Left ventricle myocardium inferior (tissue), 1 donor: ENCODE measurements around the gene SPAG4. TPM values are rescaled to one million over a fixed set of nuclear protein-coding genes. Genes with fewer than 3 reads are reported as not detected.

ENCODE experiments used
- DNase-seq: peaks from one replicate; pipeline ENCODE4 v3.0.0-alpha.2; 2020
- H3K27ac ChIP-seq: fragments of 200-600 bp; replicated peaks from 2 replicates; pipeline ENCODE4 v1.8.0; 2021
- H3K27me3 ChIP-seq: fragments of 200-600 bp; 2 replicates; pipeline ENCODE4 v1.8.0; 2021; ENCODE audit warnings: low read depth
- H3K36me3 ChIP-seq: fragments of 200-600 bp; 2 replicates; pipeline ENCODE4 v1.8.0; 2021
- H3K4me1 ChIP-seq: fragments of 200-600 bp; 2 replicates; pipeline ENCODE4 v1.8.0; 2021
- H3K4me3 ChIP-seq: fragments of 200-600 bp; 2 replicates; pipeline ENCODE4 v1.8.0; 2021; ENCODE audit warnings: mild to moderate bottlenecking, moderate library complexity
- H3K9me3 ChIP-seq: fragments of 200-600 bp; replicated peaks from 2 replicates; pipeline ENCODE4 v1.8.0; 2021
- CTCF ChIP-seq: fragments of 200-600 bp; IDR thresholded peaks from 2 replicates; pipeline ENCODE4 v1.8.0; 2021; ENCODE audit warnings: antibody characterized with exemption, mild to moderate bottlenecking, borderline replicate concordance
- intact Hi-C: fragments of 100-400 bp; cut with micrococcal nuclease; formaldehyde crosslinking; loops from one replicate; pipeline ENCODE4 v1.11.0; 2022
- total RNA-seq: library from RNA; stranded (reverse); fragmentation: NEBNext Ultra II Directional; extraction: Animal tissue kit (Norgen Biotek cat#: 25700); gene quantifications from one replicate; pipeline ENCODE4 v1.2.1, GENCODE V29; 2021
- donor health status: DM: no; HTN: yes; CAD: no; lungs with severe emphysema.

The SPAG4 gene
- total RNA-seq, 1 donor from 2014 or later: 2.3 TPM

- Histone ChIP-seq H3K27ac (no peak overlapping the region), H3K4me3 (no peak overlapping the region), H3K9me3 (no peaks in the 10 kb centered on the region), H3K36me3 (peaks cover 78% of the 10 kb centered on the region), H3K4me1 (no peaks in the 10 kb centered on the region), H3K27me3 (no peaks in the 10 kb centered on the region)
- TF ChIP-seq CTCF: no peak
- DNase-seq: no peak
- intact Hi-C loops: no loop called here
These were observed 11.5 kb downstream of the SPAG4 start for GRCh38 chr20:35627121-35627520.

- DNase-seq: no peak
- TF ChIP-seq CTCF: no peak
- Histone ChIP-seq H3K27me3 (no peaks in the 10 kb centered on the region), H3K4me1 (no peaks in the 10 kb centered on the region), H3K27ac (no peak overlapping the region), H3K9me3 (no peaks in the 10 kb centered on the region), H3K36me3 (peaks cover 72% of the 10 kb centered on the region), H3K4me3 (no peak overlapping the region)
- intact Hi-C loops: no loop called here
These were observed 14.0 kb downstream of the SPAG4 start for GRCh38 chr20:35629427-35630145.

GRCh38 chr20:35630636-35631035 is 15.0 kb downstream of the SPAG4 start:
- no peak overlapping the region for H3K27ac ChIP-seq
- H3K4me1 ChIP-seq: peaks cover 10% of the 10 kb centered on the region
- H3K36me3 ChIP-seq: peaks cover 61% of the 10 kb centered on the region
- no peaks in the 10 kb centered on the region for H3K9me3 ChIP-seq
- TF ChIP-seq CTCF: no peak
- intact Hi-C loops: no loop called here
- H3K4me3 ChIP-seq: no peak overlapping the region
- no peaks in the 10 kb centered on the region for H3K27me3 ChIP-seq
- no peak for DNase-seq

- no peak overlapping the region for H3K4me3 ChIP-seq
- H3K27me3 ChIP-seq: no peaks in the 10 kb centered on the region
- no peaks in the 10 kb centered on the region for H3K9me3 ChIP-seq
- peaks cover 28% of the 10 kb centered on the region for H3K4me1 ChIP-seq
- intact Hi-C loops: no loop called here
- peaks cover 41% of the 10 kb centered on the region for H3K36me3 ChIP-seq
- no peak for DNase-seq
- no peak overlapping the region for H3K27ac ChIP-seq
- no peak for TF ChIP-seq CTCF
These were observed 17.0 kb downstream of the SPAG4 start for GRCh38 chr20:35632539-35633115.

GRCh38 chr20:35635652-35636051 is 20.0 kb downstream of the SPAG4 start:
- intact Hi-C loops: no loop called here
- Histone ChIP-seq H3K27ac (no peak overlapping the region), H3K9me3 (no peaks in the 10 kb centered on the region), H3K4me1 (peaks cover 49% of the 10 kb centered on the region), H3K36me3 (peaks cover 11% of the 10 kb centered on the region), H3K27me3 (no peaks in the 10 kb centered on the region), H3K4me3 (no peak overlapping the region)
- no peak for TF ChIP-seq CTCF
- no peak for DNase-seq
